WTC11 (cell line): ENCODE measurements around the gene NEDD9. TPM values are rescaled to one million over a fixed set of nuclear protein-coding genes. Genes with fewer than 3 reads are reported as not detected.

Experiments used
- ATAC-seq: fragments of 200-7000 bp; cut with Tn5 transposase; 2 replicates; pipeline ENCODE4 v1.10.0; 2021; ENCODE audit warnings: mild to moderate bottlenecking, moderate library complexity
- CTCF ChIA-PET: fragments of 300-600 bp; sonication (Branson Sonifier 250); formaldehyde crosslinking; loops from one replicate; lab custom pipeline; 2021; ENCODE audit warnings: antibody characterized with exemption; lab: Charles Lee
- POLR2A ChIA-PET: fragments of 350-600 bp; sonication (Branson Sonifier 250); formaldehyde crosslinking; loops from one replicate; lab custom pipeline; 2021; ENCODE audit warnings: antibody characterized with exemption; lab: Charles Lee
- DNase-seq: peaks from one replicate; pipeline ENCODE4 v3.0.0; 2021; ENCODE audit warnings: low spot score
- H3K27ac Mint-ChIP-seq: 2 replicates; pipeline ENCODE4 v1.8.0; 2021; ENCODE audit warnings: mixed read lengths
- H3K27me3 Mint-ChIP-seq: 2 replicates; pipeline ENCODE4 v1.8.0; 2021; ENCODE audit warnings: low read depth, mild to moderate bottlenecking, moderate library complexity, mixed read lengths
- H3K36me3 Mint-ChIP-seq: 2 replicates; pipeline ENCODE4 v1.8.0; 2021; ENCODE audit warnings: mixed read lengths
- H3K4me1 Mint-ChIP-seq: 2 replicates; pipeline ENCODE4 v1.8.0; 2022; ENCODE audit warnings: mixed read lengths
- H3K4me3 Mint-ChIP-seq: 2 replicates; pipeline ENCODE4 v1.8.0; 2021; ENCODE audit warnings: mild to moderate bottlenecking, moderate library complexity, mixed read lengths
- H3K9me3 Mint-ChIP-seq: 2 replicates; pipeline ENCODE4 v1.8.0; 2021; ENCODE audit warnings: mixed read lengths
- AR ChIP-seq: fragments of 250-450 bp; sonication (Bioruptor Pico); IDR thresholded peaks from 2 replicates; pipeline ENCODE4 v1.9.0; 2021; ENCODE audit warnings: mild to moderate bottlenecking
- ATF2 ChIP-seq: sonication (generic); formaldehyde crosslinking; IDR thresholded peaks from 2 replicates; pipeline ENCODE4 v1.8.1; 2022; ENCODE audit warnings: low read depth, missing genetic modification reagents, borderline replicate concordance
- ATF6 ChIP-seq: sonication (generic); formaldehyde crosslinking; IDR thresholded peaks from 2 replicates; pipeline ENCODE4 v1.8.1; 2023; ENCODE audit warnings: mild to moderate bottlenecking, missing genetic modification reagents
- CBFB ChIP-seq: sonication (generic); formaldehyde crosslinking; IDR thresholded peaks from 2 replicates; pipeline ENCODE4 v1.8.1; 2022; ENCODE audit warnings: mild to moderate bottlenecking, low read depth, missing genetic modification reagents
- E2F1 ChIP-seq: sonication (generic); formaldehyde crosslinking; IDR thresholded peaks from 2 replicates; pipeline ENCODE4 v1.8.0; 2022; ENCODE audit warnings: mild to moderate bottlenecking, missing genetic modification reagents
- ELF4 ChIP-seq: sonication (generic); formaldehyde crosslinking; IDR thresholded peaks from 2 replicates; pipeline ENCODE4 v1.8.1; 2022; ENCODE audit warnings: low read depth, mild to moderate bottlenecking, moderate library complexity, missing genetic modification reagents
- ESRRA ChIP-seq: sonication (generic); formaldehyde crosslinking; IDR thresholded peaks from 2 replicates; pipeline ENCODE4 v1.8.1; 2022; ENCODE audit warnings: mild to moderate bottlenecking, missing genetic modification reagents, borderline replicate concordance
- ETV6 ChIP-seq: sonication (generic); formaldehyde crosslinking; IDR thresholded peaks from 2 replicates; pipeline ENCODE4 v1.8.1; 2022; ENCODE audit warnings: mild to moderate bottlenecking, missing genetic modification reagents
- IRF1 ChIP-seq: sonication (generic); formaldehyde crosslinking; IDR thresholded peaks from 2 replicates; pipeline ENCODE4 v1.8.0; 2023; ENCODE audit warnings: missing genetic modification reagents
- IRF2 ChIP-seq: sonication (generic); formaldehyde crosslinking; IDR thresholded peaks from 2 replicates; pipeline ENCODE4 v1.8.0; 2022; ENCODE audit warnings: low read depth, missing genetic modification reagents, borderline replicate concordance
- MYBL2 ChIP-seq: sonication (generic); formaldehyde crosslinking; IDR thresholded peaks from 2 replicates; pipeline ENCODE4 v1.8.1; 2023; ENCODE audit warnings: mild to moderate bottlenecking, moderate library complexity, missing genetic modification reagents
- NR1H2 ChIP-seq: sonication (generic); formaldehyde crosslinking; IDR thresholded peaks from 2 replicates; pipeline ENCODE4 v1.9.0; 2021; ENCODE audit warnings: mild to moderate bottlenecking, moderate library complexity, missing genetic modification reagents
- NR3C1 ChIP-seq: sonication (generic); formaldehyde crosslinking; conservative IDR thresholded peaks from 2 replicates; pipeline ENCODE4 v1.8.1; 2023; ENCODE audit warnings: low read depth, mild to moderate bottlenecking, missing genetic modification reagents
- RELA ChIP-seq: sonication (generic); formaldehyde crosslinking; IDR thresholded peaks from 2 replicates; pipeline ENCODE4 v1.8.1; 2022; ENCODE audit warnings: missing genetic modification reagents, mild to moderate bottlenecking, borderline replicate concordance
- TEAD4 ChIP-seq: sonication (generic); formaldehyde crosslinking; IDR thresholded peaks from 2 replicates; pipeline ENCODE4 v1.8.0; 2022; ENCODE audit warnings: mild to moderate bottlenecking, missing genetic modification reagents
- TP53 ChIP-seq: sonication (generic); formaldehyde crosslinking; IDR thresholded peaks from 2 replicates; pipeline ENCODE4 v1.8.1; 2023; ENCODE audit warnings: mild to moderate bottlenecking, missing genetic modification reagents
- ZMAT4 ChIP-seq: fragments of 250-450 bp; sonication (Bioruptor Pico); IDR thresholded peaks from 2 replicates; pipeline ENCODE4 v1.9.0; 2021; ENCODE audit warnings: mild to moderate bottlenecking
- ZNF138 ChIP-seq: sonication (generic); formaldehyde crosslinking; conservative IDR thresholded peaks from 2 replicates; pipeline ENCODE4 v1.8.1; 2022; ENCODE audit warnings: mild to moderate bottlenecking, moderate library complexity, missing genetic modification reagents
- ZNF281 ChIP-seq: sonication (generic); formaldehyde crosslinking; IDR thresholded peaks from 2 replicates; pipeline ENCODE4 v1.8.0; 2023; ENCODE audit warnings: mild to moderate bottlenecking, missing genetic modification reagents
- ZNF317 ChIP-seq: sonication (generic); formaldehyde crosslinking; IDR thresholded peaks from 2 replicates; pipeline ENCODE4 v1.8.1; 2023; ENCODE audit warnings: low read depth, mild to moderate bottlenecking, moderate library complexity, missing genetic modification reagents, borderline replicate concordance
- ZNF416 ChIP-seq: fragments of 250-450 bp; sonication (Bioruptor Pico); IDR thresholded peaks from 2 replicates; pipeline ENCODE4 v1.9.0; 2021; ENCODE audit warnings: mild to moderate bottlenecking, inconsistent platforms
- ZNF423 ChIP-seq: fragments of 250-450 bp; sonication (Bioruptor Pico); IDR thresholded peaks from 2 replicates; pipeline ENCODE4 v2.1.2; 2022; ENCODE audit warnings: mild to moderate bottlenecking, moderate library complexity
- ZNF671 ChIP-seq: fragments of 250-450 bp; sonication (Bioruptor Pico); IDR thresholded peaks from 2 replicates; pipeline ENCODE4 v1.8.0; 2021; ENCODE audit warnings: mild to moderate bottlenecking
- total RNA-seq: library from RNA; stranded (reverse); gene quantifications from 3 replicates; pipeline ENCODE4 v1.2.3, GENCODE V29; 2021

The NEDD9 gene
- total RNA-seq, 1 experiment from 2014 or later = 9.8 TPM

GRCh38 chr6:11270030-11271027 lies 37.9 kb upstream of the NEDD9 start:
- CTCF ChIA-PET = interaction anchor here (1.0 to 1.1 kb wide), 3 partner anchors 28 to 316 kb away, joined by 3 to 4 read pairs (median 3); no protein-coding TSS in a partner anchor
- H3K4me3 Mint-ChIP-seq = no peak overlapping the region
- DNase-seq = no peak

GRCh38 chr6:11268978-11269377 lies 36.5 kb upstream of the NEDD9 start:
- peaks cover 6% of the 10 kb centered on the region for H3K4me1 Mint-ChIP-seq
- ChIA-PET POLR2A (no interaction called here), CTCF (no interaction called here)
- ATAC-seq (no peak), DNase-seq (no peak)
- no peak overlapping the region for H3K4me3 Mint-ChIP-seq
- H3K36me3 Mint-ChIP-seq = no peaks in the 10 kb centered on the region
- no peak overlapping the region for H3K27ac Mint-ChIP-seq
- TF ChIP-seq MYBL2 (CRISPR knock-in tag) = no peak
- no peak for TF ChIP-seq CBFB (CRISPR knock-in tag)
- TF ChIP-seq TP53 (CRISPR knock-in tag) = no peak
- TF ChIP-seq ZNF317 = no peak
- TF ChIP-seq ESRRA (CRISPR knock-in tag) = no peak
- TF ChIP-seq IRF1 (CRISPR knock-in tag) = no peak
- no peak for TF ChIP-seq ZNF138 (CRISPR knock-in tag)
- no peak for TF ChIP-seq E2F1 (CRISPR knock-in tag)
- no peak for TF ChIP-seq ZNF281 (CRISPR knock-in tag)
- no peak for TF ChIP-seq IRF2
- TF ChIP-seq ZMAT4 = no peak
- TF ChIP-seq ATF6 = no peak
- TF ChIP-seq RELA (CRISPR knock-in tag) = no peak
- no peak for TF ChIP-seq ZNF423 (CRISPR knock-in tag)
- no peak for TF ChIP-seq ELF4 (CRISPR knock-in tag)
- TF ChIP-seq NR1H2 (CRISPR knock-in tag) = no peak
- TF ChIP-seq ZNF416 = no peak
- no peak for TF ChIP-seq AR (CRISPR knock-in tag)
- TF ChIP-seq ATF2 (CRISPR knock-in tag) = no peak
- no peak for TF ChIP-seq ZNF671 (CRISPR knock-in tag)
- 0 out of 2 replicates have a peak, but pooled peaks cover 2% of the 10 kb centered on the region for H3K9me3 Mint-ChIP-seq
- H3K27me3 Mint-ChIP-seq = peaks cover 2% of the 10 kb centered on the region

More at GRCh38 chr6:11270030-11271027, 37.9 kb upstream of the NEDD9 start:
- TF ChIP-seq ZNF317 = no peak
- TF ChIP-seq NR3C1 = no peak
- TF ChIP-seq ETV6 (CRISPR knock-in tag) = no peak
- no peak for TF ChIP-seq TEAD4 (CRISPR knock-in tag)
- no peaks in the 10 kb centered on the region for H3K27me3 Mint-ChIP-seq
- no peak for ATAC-seq
- POLR2A ChIA-PET = no interaction called here
- H3K9me3 Mint-ChIP-seq = no peaks in the 10 kb centered on the region
- no peaks in the 10 kb centered on the region for H3K36me3 Mint-ChIP-seq
- H3K27ac Mint-ChIP-seq = no peak overlapping the region
- peaks cover 6% of the 10 kb centered on the region for H3K4me1 Mint-ChIP-seq
